Measurements from ENCODE around the gene ZNF444.

- TF ChIP-seq CTCF (IDR thresholded peaks at IDR 0.05 in 4 of 5, conservative IDR thresholded peaks at IDR 0.05 in 1 of 5) (no peak), POLR2A (IDR thresholded peaks at IDR 0.05) (no peak)
Observed at GRCh38 chr19:56119582-56119978, 21.5 kb upstream of the ZNF444 start.

Data from gastrocnemius medialis (tissue), 4 donors.